ENCODE measurements around the gene GALK2. TPM values are rescaled to one million over a fixed set of nuclear protein-coding genes. Genes with fewer than 3 reads are reported as not detected.
"Not testable (repeated sequence)": the region's sequence is repeated elsewhere in the genome, so short reads cannot be mapped to it uniquely, and the experiment has no call there.

GALK2 gene
- total and polyA plus RNA-seq, 7 donors, result 21.6 to 61.1 (median 33.1) TPM

GRCh38 chr15:49171790-49172189 lies 1.7 kb downstream of the GALK2 start:
- Histone ChIP-seq H3K9me3 (no peaks in the 10 kb centered on the region), H3K27ac (no peak overlapping the region), H3K4me1 (peaks cover 0 to 18% (median 7%) of the 10 kb centered on the region in 4 donors), H3K36me3 (no peaks in the 10 kb centered on the region), H3K4me3 (no peak overlapping the region), H3K27me3 (no peaks in the 10 kb centered on the region)
- DNase-seq, result no peak
- intact Hi-C loops (cut with DNase I), result no loop called here
- WGBS, 2 donors, result 97% methylated on average over 12 of the region's 12 CpGs
- TF ChIP-seq EP300 (IDR thresholded peaks at IDR 0.05) (no peak), CTCF (IDR thresholded peaks at IDR 0.05) (no peak), POLR2AphosphoS5 (IDR thresholded peaks at IDR 0.05) (no peak), POLR2A (IDR thresholded peaks at IDR 0.05) (no peak)

GRCh38 chr15:49174902-49175301 lies 4.9 kb downstream of the GALK2 start:
- H3K4me1 ChIP-seq, result peaks cover 0 to 13% (median 7%) of the 10 kb centered on the region in 4 donors
- no peak for TF ChIP-seq CTCF (IDR thresholded peaks at IDR 0.05)
- TF ChIP-seq POLR2AphosphoS5 (IDR thresholded peaks at IDR 0.05), result no peak
- TF ChIP-seq POLR2A (IDR thresholded peaks at IDR 0.05), result no peak
- no peak for TF ChIP-seq EP300 (IDR thresholded peaks at IDR 0.05)
- intact Hi-C loops (cut with DNase I), result no loop called here
- H3K36me3 ChIP-seq, result no peaks in the 10 kb centered on the region
- no peak overlapping the region for H3K27ac ChIP-seq
- no peaks in the 10 kb centered on the region for H3K9me3 ChIP-seq
- DNase-seq, result no peak
- H3K4me3 ChIP-seq, result no peak overlapping the region
- H3K27me3 ChIP-seq, result no peaks in the 10 kb centered on the region
- 84 to 87% methylated on average over 3 of the region's 3 CpGs for WGBS, 2 donors

- H3K27me3 ChIP-seq; H3K36me3 ChIP-seq; intact Hi-C loops (cut with DNase I); H3K27ac ChIP-seq; H3K9me3 ChIP-seq; H3K4me3 ChIP-seq; H3K4me1 ChIP-seq; DNase-seq: not testable (repeated sequence)
- WGBS, 2 donors, result 89 to 95% methylated on average over 6 of the region's 6 CpGs
Observed at GRCh38 chr15:49175582-49176397, 5.7 kb downstream of the GALK2 start.

- 96 to 98% methylated on average over 7 of the region's 7 CpGs for WGBS, 2 donors
- intact Hi-C loops (cut with DNase I), result no loop called here
- Histone ChIP-seq H3K27ac (no peak overlapping the region), H3K4me1 (no peaks in the 10 kb centered on the region), H3K27me3 (no peaks in the 10 kb centered on the region), H3K36me3 (no peaks in the 10 kb centered on the region), H3K9me3 (no peaks in the 10 kb centered on the region), H3K4me3 (no peak overlapping the region)
- DNase-seq, result no peak
- TF ChIP-seq CTCF (IDR thresholded peaks at IDR 0.05) (no peak), EP300 (IDR thresholded peaks at IDR 0.05) (no peak), POLR2AphosphoS5 (IDR thresholded peaks at IDR 0.05) (no peak), POLR2A (IDR thresholded peaks at IDR 0.05) (no peak)
Observed at GRCh38 chr15:49178497-49178896, 8.4 kb downstream of the GALK2 start.

- no peaks in the 10 kb centered on the region for H3K4me1 ChIP-seq
- no peaks in the 10 kb centered on the region for H3K27me3 ChIP-seq
- WGBS, 2 donors, result 86 to 91% methylated on average over 1 of the region's 1 CpG
- intact Hi-C loops (cut with DNase I), result no loop called here
- H3K9me3 ChIP-seq, result no peaks in the 10 kb centered on the region
- no peak overlapping the region for H3K27ac ChIP-seq
- no peaks in the 10 kb centered on the region for H3K36me3 ChIP-seq
- no peak for DNase-seq
- TF ChIP-seq POLR2A (IDR thresholded peaks at IDR 0.05) (no peak), CTCF (IDR thresholded peaks at IDR 0.05) (no peak), EP300 (IDR thresholded peaks at IDR 0.05) (no peak), POLR2AphosphoS5 (IDR thresholded peaks at IDR 0.05) (no peak)
- H3K4me3 ChIP-seq, result no peak overlapping the region
Observed at GRCh38 chr15:49179433-49180190, 9.6 kb downstream of the GALK2 start.

Data from sigmoid colon (tissue), 7 donors.